Umbilical cord (tissue), 2 donors: ENCODE measurements around the gene TMEM52. TPM values are rescaled to one million over a fixed set of nuclear protein-coding genes. Genes with fewer than 3 reads are reported as not detected.
A peak's percentile ranks its signal among the peaks of the same experiment; 100 is the strongest.
"Not testable (repeated sequence)": the region's sequence is repeated elsewhere in the genome, so short reads cannot be mapped to it uniquely, and the experiment has no call there.

Source experiments
- DNase-seq: peaks from one replicate; pipeline ENCODE4 v3.0.0-alpha.2; 2015; ENCODE audit warnings: low spot score
- total RNA-seq: library from RNA; depleted of rRNA; stranded (reverse); fragments of >200 nt; gene quantifications from one replicate; pipeline ENCODE4 v1.2.3, GENCODE V29; 2014; ENCODE audit warnings: low replicate concordance; ENCODE audit not compliant: insufficient read depth

The TMEM52 gene
- total RNA-seq, 1 donor from 2014 or later = not detected

DNA sequence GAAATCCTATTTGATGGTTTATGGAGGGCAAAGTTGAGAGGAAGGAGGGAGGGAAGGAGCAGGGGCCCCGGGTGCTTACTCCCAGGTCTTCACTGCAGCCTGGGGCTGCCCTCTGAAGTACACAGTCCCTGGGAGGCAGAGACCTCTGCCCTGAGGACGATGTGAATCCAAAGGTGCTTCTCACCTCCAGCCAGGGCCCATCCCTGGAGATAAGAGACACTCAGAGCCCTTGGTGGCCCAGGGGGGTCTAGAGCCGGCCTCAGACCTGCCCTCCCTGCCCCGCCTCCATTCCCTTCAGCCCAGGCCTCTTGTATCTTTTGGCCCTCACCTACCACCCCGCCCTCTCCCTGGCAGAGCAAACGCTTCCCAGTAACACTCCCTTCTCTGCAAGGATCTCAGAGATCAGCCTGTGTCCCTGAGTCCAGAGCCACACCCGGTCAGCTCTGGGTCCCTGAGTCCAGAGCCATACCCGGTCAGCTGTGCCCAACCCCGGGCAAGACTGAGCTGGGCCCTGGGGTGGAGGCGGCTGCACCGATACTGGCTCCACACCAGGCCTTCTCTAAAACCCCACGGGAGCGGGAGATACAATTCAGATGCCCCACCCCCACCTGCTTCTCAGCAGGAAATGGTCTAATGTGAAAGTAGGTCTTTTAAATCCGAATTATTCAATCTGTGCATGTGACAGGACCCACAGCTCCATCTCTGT is 24.6 kb downstream of the TMEM52 start:
- DNase-seq = no peak

DNA sequence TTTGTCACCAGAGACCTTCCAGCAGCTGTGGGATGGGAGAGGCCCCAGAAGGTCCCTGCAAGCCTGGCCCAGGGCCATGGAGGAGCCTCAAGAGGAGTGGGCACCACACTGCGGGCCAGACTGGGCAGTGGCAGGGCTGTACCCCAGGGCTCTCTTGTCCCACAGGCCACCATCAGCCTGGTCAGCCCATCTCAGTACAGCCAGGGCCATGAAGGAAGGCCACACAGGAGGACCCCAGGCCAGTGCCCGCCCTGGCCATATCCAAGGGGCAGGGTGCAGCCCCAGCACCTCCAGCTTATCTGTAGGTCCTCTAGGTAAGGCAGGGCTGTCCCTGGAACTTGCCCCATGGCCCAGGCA is 25.1 kb downstream of the TMEM52 start:
- DNase-seq = no peak

DNA sequence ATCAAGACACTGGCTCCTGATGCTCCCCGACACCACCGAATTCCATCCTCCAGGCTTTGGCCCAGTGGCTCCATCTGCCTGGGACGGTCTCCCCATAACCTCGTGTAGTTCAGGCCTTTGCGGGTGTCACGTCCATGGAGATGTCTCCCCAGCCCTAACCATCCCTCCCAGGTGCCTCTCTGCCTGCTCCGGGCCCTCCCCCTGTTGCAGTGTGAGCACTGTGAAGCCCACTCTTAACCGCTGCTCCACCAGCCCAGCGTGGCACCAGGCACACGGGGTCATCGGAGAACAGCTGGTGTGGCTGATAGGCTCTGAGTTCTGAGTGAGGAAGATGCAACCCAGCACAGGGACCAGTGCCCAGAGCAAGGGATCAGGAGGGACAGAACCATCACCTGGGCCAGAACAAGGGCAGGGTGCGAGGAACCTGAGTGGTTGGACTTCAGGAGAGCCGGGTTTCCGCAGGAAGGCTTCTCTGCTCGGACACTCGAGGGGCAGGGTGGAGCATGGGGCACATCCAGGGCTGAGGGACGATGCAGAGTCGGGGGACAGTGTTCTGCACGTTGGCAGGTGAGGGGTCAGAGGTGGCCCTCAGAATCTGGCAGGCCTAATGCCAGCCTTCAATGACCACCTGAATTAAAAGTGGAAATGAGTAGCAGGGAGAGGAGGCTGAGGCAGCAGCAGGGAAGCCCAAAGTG is 25.6 kb downstream of the TMEM52 start:
- DNase-seq = no peak

DNA sequence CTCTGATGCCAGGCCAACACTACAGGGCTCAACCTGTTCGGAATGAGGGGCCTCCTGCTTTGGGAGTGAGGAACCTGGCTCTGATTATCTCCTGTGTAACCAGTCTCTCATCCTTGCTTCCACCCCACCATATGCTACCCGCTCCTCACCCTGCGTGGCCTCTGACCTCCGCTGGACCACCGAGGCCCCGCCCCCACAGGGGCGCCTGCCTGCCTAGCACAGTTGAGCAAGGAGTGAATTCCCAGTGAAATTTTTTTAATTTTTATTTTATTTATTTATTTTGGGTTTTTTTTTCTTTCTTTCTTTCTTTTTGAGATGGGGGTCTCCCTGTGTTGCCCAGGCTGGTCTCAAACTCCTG is 26.3 kb downstream of the TMEM52 start:
- DNase-seq = no peak

DNA sequence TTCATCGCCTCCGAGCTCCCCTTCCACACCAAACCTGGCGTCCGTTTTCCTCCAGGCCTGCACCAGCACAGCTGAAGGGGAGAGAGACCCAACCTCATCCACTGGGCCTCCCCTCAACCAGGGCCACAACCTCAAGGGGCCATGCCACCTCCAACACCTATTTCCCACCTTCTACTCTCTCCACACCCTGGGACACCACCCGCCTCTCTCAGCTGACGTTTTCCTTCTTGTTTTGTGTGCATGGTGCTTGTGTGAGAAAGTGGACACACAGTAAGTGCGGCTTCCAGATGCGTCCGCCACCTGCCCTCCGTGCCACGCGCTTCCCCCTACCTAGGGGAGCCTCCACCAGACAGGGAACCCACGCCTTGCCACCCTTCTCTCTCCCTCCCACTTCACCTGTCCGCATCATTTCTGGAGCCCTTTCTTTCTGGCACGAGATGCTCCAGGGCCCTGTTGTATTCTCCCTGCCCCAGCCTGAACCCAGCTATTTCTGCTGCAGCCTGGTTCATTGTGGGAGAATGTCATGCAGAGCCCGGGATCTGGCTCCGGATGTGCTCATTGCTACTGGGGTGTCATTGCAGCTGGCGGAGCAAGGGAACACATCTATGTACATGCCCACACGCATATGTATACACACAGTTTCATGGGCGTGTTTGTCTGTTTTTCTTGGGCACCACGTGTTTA is 26.9 kb downstream of the TMEM52 start:
- no peak for DNase-seq

DNA sequence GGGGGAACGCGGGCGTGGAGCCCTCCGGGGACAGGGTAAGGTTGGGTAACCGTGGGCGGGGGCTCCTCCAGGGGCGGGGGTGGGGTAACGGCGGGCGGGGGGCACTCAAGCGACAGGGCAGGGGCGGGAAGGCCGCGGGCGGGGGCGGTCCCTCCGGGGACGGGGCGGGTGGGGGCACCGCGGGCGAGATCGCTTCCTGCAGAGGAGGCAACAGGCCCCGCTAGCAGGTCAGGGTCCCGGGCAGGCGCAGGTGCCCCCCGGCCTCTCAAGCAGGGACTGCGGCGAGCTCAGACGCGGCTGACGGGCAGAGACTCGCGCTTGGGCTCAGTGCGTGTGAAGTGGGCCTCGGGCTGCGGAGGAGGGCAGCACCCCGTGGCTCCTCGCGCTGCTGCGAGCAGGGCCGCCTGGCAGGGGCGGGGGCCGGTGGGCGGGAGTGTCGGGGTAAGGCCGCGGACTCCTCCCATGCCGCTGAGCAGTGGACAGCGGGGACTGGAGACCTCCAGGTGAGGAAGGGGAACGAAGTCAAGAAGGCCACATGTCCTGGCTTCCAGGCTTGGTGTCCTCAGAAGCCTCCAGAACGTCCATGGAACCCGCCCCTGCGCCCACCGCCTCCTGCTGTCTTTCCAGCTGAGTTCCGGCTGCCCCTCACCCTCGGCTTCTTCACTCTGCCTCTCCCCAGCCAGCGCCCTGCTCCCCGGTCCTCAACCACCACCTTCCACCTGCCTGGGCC is 27.6 kb downstream of the TMEM52 start:
- DNase-seq = peak; percentile 82

DNA sequence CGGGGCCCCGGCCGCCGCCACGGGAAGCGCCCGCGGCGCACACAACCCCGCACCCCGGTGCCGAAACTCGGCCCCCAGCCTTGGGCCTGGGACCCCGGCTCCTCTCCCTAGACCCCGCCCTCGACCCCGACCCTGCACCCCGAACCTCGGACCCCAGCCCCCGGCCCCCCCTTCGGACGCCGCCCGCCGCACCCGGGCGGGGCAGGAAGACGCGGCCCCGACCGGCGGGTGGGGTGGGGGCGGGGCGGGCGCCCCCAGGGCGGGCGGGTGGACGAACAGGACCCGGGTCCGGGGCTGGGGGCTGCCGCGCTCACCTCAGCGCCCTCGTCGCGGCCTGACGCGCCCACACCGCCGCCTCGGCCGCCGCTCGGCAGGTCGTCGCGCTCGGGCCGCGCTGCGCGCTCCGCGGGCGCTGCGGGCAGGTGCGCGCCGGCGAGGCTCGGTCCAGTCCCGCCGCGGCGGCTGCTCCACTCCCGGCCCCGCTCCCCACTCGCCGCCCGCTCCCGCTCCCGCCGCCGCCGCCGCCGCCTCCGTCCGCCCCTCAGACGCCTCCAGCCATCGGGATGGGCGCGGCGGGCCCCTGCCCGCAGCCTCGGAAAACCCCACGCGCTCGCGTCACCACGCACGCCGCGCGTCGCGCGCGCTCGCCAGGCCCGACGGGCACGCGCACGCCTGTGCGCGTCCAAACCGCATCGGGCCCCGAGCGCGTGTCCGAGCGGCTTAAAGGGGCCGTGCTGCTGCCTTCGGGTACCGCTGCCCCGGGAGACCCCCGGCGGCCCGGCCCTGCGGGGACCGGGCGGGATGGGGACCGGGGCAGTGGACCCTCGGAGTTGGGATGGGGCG is 28.4 kb downstream of the TMEM52 start, which contains the start of gene GNB1:
Gene GNB1, minus strand, starts transcription at position 582 of the 843 bp plus-strand sequence. CDS start 65,634 bp downstream, outside the sequence.
- DNase-seq = peak; percentile 93

DNA sequence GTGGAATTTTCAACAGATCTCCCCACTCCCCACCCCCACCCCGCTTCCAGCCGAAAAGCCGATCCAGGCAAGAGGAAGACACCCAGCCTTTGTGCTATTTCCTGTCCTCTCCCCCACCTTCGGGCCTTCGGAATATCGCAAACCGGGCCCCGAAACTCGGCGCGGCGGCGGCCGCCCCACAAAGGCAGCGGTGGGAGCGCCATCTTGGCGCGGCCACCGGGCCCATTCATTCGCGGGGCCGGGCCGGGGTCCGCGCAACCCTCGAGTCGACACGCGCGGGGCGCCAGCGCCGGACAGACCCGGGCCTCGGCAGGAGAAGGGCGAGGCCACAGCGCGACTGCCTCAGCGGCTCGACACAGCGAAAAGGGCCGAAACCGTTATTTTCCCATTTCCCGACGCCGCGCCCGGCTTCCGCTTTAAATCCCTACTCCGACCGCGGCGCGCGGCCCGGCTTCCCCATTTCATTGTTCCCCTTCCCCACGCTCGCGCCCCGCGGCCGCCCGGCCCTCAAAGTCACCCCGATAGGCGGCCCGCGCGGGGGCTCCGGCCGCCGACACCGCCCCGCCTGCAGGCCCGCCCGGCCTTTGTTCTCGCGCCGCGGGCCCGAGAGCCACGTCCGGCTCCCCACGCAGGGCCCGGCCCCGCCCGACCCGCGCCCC is 29.1 kb downstream of the TMEM52 start:
- DNase-seq = no peak

DNA sequence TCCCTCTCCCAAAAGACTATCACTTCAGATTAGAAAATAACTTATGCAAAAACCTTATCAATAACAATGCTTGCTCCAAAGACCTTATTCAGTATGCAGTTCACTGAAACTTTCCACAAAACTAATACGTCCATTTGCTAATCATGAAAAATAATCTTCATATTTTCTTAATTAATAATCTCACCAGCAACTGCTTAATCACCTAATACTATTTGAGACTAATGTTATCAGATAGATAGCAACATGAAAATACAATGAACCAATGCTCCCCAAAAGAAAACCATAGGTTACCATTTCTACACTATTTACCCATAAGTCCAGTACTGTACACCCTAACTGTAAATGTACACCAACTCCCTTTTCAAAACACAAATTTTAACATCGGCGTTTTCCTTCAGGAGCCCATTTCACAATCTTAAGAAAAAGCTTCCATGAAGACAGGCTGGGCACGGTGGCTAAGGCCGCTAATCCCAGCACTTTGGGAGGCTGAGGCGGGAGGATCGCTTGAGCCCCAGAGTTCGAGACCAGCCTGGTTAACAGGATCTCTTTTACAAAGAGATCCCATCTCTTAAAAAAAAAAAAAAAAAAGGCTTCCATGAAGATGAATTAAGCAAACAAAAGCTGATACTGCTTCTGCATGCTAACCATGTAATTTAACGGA is 29.9 kb downstream of the TMEM52 start:
- DNase-seq = no peak

DNA sequence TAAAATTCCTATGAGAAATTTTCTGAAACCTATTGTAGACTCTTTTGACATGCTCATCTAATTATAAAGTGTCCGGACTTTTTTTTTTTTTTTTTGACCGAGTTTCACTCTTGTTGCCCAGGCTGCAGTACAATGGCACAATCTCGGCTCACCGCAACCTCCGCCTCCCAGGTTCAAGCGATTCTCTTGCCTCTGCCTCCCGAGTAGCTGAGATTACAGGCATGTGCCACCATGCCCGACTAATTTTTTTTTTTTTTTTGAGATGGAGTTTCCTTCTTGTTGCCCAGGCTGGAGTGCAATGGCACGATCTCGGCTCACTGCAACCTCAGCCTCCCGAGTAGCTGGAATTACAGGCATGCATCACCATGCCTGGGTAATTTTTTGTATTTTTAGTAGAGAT is 35.2 kb downstream of the TMEM52 start:
- not testable (repeated sequence) for DNase-seq

DNA sequence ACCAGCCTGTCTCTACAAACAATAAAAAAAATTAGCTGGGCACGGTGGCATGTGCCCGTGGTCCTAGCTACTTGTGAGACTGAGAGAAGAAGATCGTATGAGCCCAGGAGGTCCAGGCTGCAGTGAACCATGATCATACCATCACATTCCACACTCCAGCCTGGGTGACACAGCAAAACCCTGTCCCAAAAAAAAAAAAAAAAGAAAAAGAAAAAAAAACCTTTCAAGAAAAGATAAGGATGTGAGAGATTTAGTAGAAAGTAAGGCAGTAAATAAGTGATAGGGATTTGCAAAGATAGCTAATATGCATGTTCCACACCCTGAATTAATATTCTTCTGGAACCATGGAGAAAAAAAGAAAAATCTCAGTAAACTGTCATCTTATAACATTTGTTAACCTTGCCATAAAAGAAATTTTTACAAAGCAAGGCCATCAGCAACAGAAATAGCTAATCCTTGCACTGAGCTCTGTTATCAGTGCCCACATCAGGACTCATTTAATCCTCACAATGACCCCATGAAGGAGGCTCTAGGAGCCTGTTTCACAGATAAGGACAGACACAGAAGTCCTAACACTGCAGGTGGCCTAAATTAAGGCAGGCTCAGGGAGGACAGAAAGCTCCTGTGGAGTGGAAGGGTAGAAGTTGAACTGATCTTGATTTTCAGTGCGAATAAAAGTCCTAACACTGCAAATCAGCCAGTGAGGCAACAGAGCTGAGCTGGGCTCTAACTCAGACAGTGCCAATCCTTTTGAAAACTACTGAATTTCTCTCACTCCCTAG is 35.8 kb downstream of the TMEM52 start:
- no peak for DNase-seq

DNA sequence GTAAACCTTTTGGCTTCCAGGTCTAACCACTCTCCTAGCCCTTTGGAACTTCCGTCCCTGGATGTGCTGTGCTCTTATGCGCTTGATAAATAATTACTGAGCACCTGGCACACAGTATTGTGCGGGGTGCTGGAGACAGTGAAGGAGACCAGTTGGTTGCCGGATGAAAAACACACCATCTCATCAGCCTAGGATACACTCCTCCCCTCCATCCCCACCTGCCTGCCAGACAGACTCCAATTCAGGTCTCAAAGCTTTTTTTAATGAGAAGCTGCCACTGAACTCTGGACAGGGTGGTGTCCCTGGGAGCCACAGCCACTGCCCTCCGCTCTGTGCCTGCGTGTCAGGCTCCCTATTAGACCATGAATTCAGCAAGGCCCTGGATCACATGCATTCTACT is 37.4 kb downstream of the TMEM52 start:
- DNase-seq = no peak

DNA sequence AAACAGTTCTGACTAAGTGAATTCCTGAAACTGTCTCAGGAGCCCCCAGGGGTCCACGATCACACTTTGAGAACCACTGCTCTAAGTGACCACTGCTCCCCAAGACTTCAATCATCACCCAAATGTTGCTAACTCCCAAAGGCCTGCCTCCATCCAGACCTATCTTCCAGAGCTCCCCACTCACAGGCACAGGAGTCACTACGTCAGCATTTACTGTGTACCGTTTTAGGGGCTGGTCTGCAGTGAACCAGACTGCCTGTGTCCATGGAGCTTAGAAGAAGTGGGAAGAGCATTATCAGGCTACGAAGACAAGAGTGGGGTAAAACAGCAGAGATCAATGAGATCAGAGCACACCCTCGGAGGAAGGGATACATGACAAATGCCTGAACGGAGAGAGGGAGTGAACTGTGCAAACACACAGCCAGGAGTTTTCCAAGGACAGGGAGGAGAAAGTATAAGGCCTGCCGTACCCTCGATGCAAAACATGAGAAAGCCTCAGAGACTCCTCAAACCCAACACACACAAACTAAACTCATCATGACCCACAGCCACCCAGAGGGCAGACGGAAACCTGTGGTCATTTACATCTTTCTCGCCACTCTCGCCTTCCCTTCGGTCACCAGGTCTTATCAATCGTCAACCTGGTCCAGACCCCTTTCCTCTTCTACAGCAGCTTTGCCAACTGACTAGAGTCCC is 38.3 kb downstream of the TMEM52 start:
- DNase-seq = no peak

DNA sequence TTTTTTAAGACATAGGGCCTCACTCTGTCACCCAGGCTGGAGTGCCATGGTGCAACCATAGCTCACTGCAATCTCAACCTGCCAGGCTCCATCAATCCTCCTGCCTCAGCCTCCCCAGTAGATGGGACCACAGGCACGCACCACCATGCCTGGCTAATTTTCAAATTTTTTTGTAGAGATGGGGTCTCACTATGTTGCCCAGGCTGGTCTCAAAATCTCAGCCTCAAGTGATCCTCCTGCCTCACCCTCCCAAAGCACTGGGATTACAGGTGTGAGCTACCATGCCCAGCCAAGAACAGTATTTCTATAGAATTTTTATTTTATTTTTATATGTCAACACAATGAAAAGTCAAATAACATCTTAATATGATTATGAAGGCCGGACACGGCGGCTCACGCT is 39.1 kb downstream of the TMEM52 start:
- no peak for DNase-seq

DNA sequence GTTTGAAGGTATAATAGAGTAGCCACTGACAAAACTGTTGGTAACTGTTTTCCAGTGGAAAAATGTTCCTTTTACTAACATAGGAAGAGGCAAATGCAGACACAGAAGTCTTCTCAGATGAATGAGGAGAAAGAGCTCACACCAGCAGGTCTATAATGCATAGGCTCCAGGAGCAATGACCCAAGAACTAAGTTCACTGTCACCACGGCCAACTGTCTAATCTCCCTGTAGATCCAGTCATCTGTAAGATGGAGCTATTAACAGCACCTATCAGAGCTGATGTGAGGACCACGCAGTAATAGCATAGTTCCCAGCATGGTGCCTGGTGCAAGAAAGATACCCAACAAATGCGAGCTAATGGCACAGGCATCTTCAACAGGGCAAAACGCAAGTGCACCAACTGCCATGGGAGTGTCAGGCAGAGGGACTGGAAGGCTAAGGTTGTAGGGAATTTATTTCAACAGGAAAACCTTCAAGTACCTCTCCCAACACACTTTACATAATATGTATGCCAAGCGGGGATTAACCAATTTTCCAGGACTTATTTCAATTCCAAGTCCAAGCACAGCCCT is 41.1 kb downstream of the TMEM52 start:
- DNase-seq = no peak

DNA sequence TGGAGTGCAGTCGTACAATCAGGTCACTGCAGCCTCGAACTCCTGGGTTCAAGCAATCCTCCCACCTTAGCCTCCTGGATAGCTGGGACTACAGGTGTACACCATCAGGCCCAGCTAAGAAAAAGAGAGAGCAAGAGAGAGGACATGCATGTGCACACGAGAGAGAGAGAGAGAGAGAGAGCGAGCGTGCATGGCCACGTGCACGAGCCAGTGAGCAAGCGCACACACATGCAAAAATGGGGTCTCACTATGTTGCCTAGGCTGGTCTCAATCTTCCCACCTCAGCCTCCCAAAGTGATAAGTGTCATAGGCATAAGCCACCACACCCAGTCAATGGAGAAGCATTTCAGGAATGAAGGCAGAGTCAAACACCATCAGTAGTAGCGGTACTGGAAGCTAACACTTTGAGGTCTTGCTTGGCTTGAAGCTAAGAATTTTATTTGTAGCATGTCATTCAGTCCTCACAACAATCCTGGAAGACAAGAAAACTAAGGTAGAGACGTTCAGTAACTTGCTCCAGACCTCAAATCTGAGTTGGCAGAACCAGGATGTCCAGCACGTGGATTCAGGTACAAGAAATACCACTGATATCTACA is 42.6 kb downstream of the TMEM52 start:
- DNase-seq = no peak

DNA sequence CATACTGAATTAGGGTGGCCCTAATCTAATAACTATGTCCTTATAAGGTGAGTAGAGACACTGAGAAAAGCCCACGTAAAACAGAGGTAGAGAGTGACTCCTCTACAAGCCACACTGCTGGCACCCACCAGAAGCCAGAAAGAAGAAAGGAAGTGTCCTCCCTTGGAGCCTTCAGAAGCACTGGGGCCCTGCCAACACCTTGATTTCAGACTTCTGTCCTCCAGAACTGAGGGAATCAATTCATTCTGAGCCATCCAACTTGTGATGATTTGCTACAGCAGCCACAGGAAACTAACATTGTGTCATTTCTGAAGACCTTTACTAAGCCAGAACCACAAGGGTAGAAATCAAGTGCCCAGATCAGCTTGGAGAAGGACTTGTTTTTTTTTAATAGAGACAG is 43.1 kb downstream of the TMEM52 start:
- DNase-seq = no peak

DNA sequence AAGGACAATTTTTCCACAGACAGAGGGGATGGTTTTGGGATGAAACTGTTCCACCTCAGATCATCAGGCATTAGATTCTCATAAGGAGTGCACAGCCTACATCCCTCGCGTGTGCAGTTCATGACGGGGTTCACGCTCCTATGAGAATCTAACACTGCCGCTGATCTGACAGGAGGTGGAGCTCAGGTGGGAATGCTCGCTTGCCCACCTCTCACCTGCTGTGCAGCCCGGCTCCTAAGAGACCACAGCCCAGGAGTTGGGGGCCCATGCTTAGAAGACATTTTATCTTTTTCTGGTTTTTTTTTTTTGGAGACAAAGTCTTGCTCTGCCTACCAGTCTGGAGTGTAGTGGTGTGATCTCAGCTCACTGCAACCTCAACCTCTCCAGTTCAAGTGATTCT is 44.2 kb downstream of the TMEM52 start:
- DNase-seq = no peak
